Memory B cell (primary cell): ENCODE data around the gene HSD17B14.
"Not testable (repeated sequence)": the region's sequence is repeated elsewhere in the genome, so short reads cannot be mapped to it uniquely, and the experiment has no call there.

Experiments
- ATAC-seq: fragments of 150-1000 bp; cut with Tn5 transposase; 2 replicates; pipeline ENCODE4 v1.10.0; 2021; ENCODE audit warnings: low read depth, mild to moderate bottlenecking, moderate library complexity
- DNase-seq, 2 donors: peaks; one replicate each; pipeline ENCODE4 v3.0.0; 2022; ENCODE audit warnings: low spot score in 2 of 2
- H3K27ac Mint-ChIP-seq: one replicate; pipeline ENCODE4 v1.8.0; 2022; ENCODE audit warnings: mild to moderate bottlenecking, moderate library complexity, mixed read lengths
- H3K27me3 Mint-ChIP-seq: one replicate; pipeline ENCODE4 v1.8.0; 2022; ENCODE audit warnings: mixed read lengths
- H3K36me3 Mint-ChIP-seq: one replicate; pipeline ENCODE4 v1.8.0; 2022; ENCODE audit warnings: mild to moderate bottlenecking, mixed read lengths
- H3K4me1 Mint-ChIP-seq: one replicate; pipeline ENCODE4 v1.8.0; 2022; ENCODE audit warnings: mixed read lengths
- H3K4me3 Mint-ChIP-seq: one replicate; pipeline ENCODE4 v1.8.0; 2022; ENCODE audit warnings: mild to moderate bottlenecking, moderate library complexity, mixed read lengths
- H3K9me3 Mint-ChIP-seq: one replicate; pipeline ENCODE4 v1.8.0; 2022; ENCODE audit warnings: mixed read lengths

The HSD17B14 gene

GRCh38 chr19:48872182-48872883 lies 36.0 kb upstream of the HSD17B14 start, which contains the start of gene PPP1R15A:
PPP1R15A (plus strand) TSS chr19:48872421; CDS start chr19:48873234, 813 bp downstream.
- Mint-ChIP-seq H3K36me3 (peaks cover 23% of the 10 kb centered on the region), H3K27ac (peak within 1 kb of the TSS; percentile 100), H3K9me3 (no peaks in the 10 kb centered on the region), H3K27me3 (peaks cover 5% of the 10 kb centered on the region), H3K4me3 (peak within 1 kb of the TSS; percentile 95), H3K4me1 (peaks cover 35% of the 10 kb centered on the region)
- DNase-seq (peak; percentile 100), ATAC-seq (peak; percentile 41)

GRCh38 chr19:48871471-48872181 lies 35.3 kb upstream of the HSD17B14 start:
- H3K36me3 Mint-ChIP-seq, result peaks cover 22% of the 10 kb centered on the region
- ATAC-seq, DNase-seq, H3K27me3 Mint-ChIP-seq, H3K9me3 Mint-ChIP-seq: not testable (repeated sequence)
- peak overlapping the region; percentile 95 for H3K4me3 Mint-ChIP-seq
- H3K4me1 Mint-ChIP-seq, result peaks cover 37% of the 10 kb centered on the region
- peak overlapping the region; percentile 100 for H3K27ac Mint-ChIP-seq

- ATAC-seq (no peak), DNase-seq (no peak)
- peaks cover 32% of the 10 kb centered on the region for H3K4me1 Mint-ChIP-seq
- H3K4me3 Mint-ChIP-seq, result no peak overlapping the region
- peaks cover 6% of the 10 kb centered on the region for H3K27me3 Mint-ChIP-seq
- no peak overlapping the region for H3K27ac Mint-ChIP-seq
- H3K36me3 Mint-ChIP-seq, result peaks cover 18% of the 10 kb centered on the region
- no peaks in the 10 kb centered on the region for H3K9me3 Mint-ChIP-seq
Measured at GRCh38 chr19:48870048-48870447, 33.8 kb upstream of the HSD17B14 start.

GRCh38 chr19:48868114-48868886 lies 32.0 kb upstream of the HSD17B14 start, which contains the start of gene PLEKHA4:
PLEKHA4 (minus strand) TSS chr19:48868617; CDS start chr19:48867620, 997 bp downstream.
- DNase-seq, result no peak
- peaks cover 18% of the 10 kb centered on the region for H3K4me1 Mint-ChIP-seq

GRCh38 chr19:48867746-48868113 lies 31.4 kb upstream of the HSD17B14 start:
- no peak for ATAC-seq
- Mint-ChIP-seq H3K27ac (no peak overlapping the region), H3K36me3 (peaks cover 2% of the 10 kb centered on the region), H3K27me3 (peaks cover 8% of the 10 kb centered on the region), H3K4me1 (peaks cover 14% of the 10 kb centered on the region), H3K4me3 (no peak overlapping the region), H3K9me3 (no peaks in the 10 kb centered on the region)
- DNase-seq, result no peak

More at GRCh38 chr19:48868114-48868886, 32.0 kb upstream of the HSD17B14 start, which contains the start of gene PLEKHA4:
- peaks cover 8% of the 10 kb centered on the region for H3K27me3 Mint-ChIP-seq
- H3K4me3 Mint-ChIP-seq, result no peak within 1 kb of the TSS
- no peak within 1 kb of the TSS for H3K27ac Mint-ChIP-seq
- no peak for ATAC-seq
- peaks cover 6% of the 10 kb centered on the region for H3K36me3 Mint-ChIP-seq
- no peaks in the 10 kb centered on the region for H3K9me3 Mint-ChIP-seq

GRCh38 chr19:48867123-48867745 lies 30.9 kb upstream of the HSD17B14 start:
- H3K4me1 Mint-ChIP-seq, result peaks cover 12% of the 10 kb centered on the region
- no peak for DNase-seq
- ATAC-seq, result no peak
- no peaks in the 10 kb centered on the region for H3K36me3 Mint-ChIP-seq
- peaks cover 8% of the 10 kb centered on the region for H3K27me3 Mint-ChIP-seq
- no peak overlapping the region for H3K4me3 Mint-ChIP-seq
- no peak overlapping the region for H3K27ac Mint-ChIP-seq
- no peaks in the 10 kb centered on the region for H3K9me3 Mint-ChIP-seq

- H3K9me3 Mint-ChIP-seq, result no peaks in the 10 kb centered on the region
- DNase-seq (no peak), ATAC-seq (no peak)
- H3K27ac Mint-ChIP-seq, result no peak overlapping the region
- no peak overlapping the region for H3K4me3 Mint-ChIP-seq
- H3K4me1 Mint-ChIP-seq, result peaks cover 10% of the 10 kb centered on the region
- peaks cover 8% of the 10 kb centered on the region for H3K27me3 Mint-ChIP-seq
- H3K36me3 Mint-ChIP-seq, result no peaks in the 10 kb centered on the region
Measured at GRCh38 chr19:48866692-48867091, 30.4 kb upstream of the HSD17B14 start.

- Mint-ChIP-seq H3K27me3 (peaks cover 4% of the 10 kb centered on the region), H3K36me3 (no peaks in the 10 kb centered on the region), H3K9me3 (no peaks in the 10 kb centered on the region), H3K4me1 (peaks cover 13% of the 10 kb centered on the region), H3K27ac (no peak overlapping the region), H3K4me3 (no peak overlapping the region)
- no peak for ATAC-seq
- no peak for DNase-seq
Measured at GRCh38 chr19:48862827-48863226, 26.5 kb upstream of the HSD17B14 start.

- DNase-seq (no peak), ATAC-seq (no peak)
- Mint-ChIP-seq H3K9me3 (no peaks in the 10 kb centered on the region), H3K4me1 (peaks cover 7% of the 10 kb centered on the region), H3K36me3 (no peaks in the 10 kb centered on the region), H3K27ac (no peak overlapping the region), H3K4me3 (no peak overlapping the region), H3K27me3 (peaks cover 4% of the 10 kb centered on the region)
Measured at GRCh38 chr19:48861313-48861712, 25.0 kb upstream of the HSD17B14 start.

- Mint-ChIP-seq H3K4me3 (peak overlapping the region; percentile 90), H3K27ac (no peak overlapping the region), H3K27me3 (peaks cover 2% of the 10 kb centered on the region), H3K36me3 (no peaks in the 10 kb centered on the region), H3K4me1 (peaks cover 7% of the 10 kb centered on the region), H3K9me3 (no peaks in the 10 kb centered on the region)
- ATAC-seq (peak; percentile 23), DNase-seq (peak in 1 of 2 donors; percentile 28)
Measured at GRCh38 chr19:48859711-48860572, 23.7 kb upstream of the HSD17B14 start.

GRCh38 chr19:48858984-48859710 lies 22.9 kb upstream of the HSD17B14 start:
- H3K4me3 Mint-ChIP-seq, result peak overlapping the region; percentile 90
- DNase-seq (peak; percentile 63 to 76), ATAC-seq (peak; percentile 74)
- H3K36me3 Mint-ChIP-seq, result no peaks in the 10 kb centered on the region
- H3K27me3 Mint-ChIP-seq, result no peaks in the 10 kb centered on the region
- peak overlapping the region; percentile 62 for H3K27ac Mint-ChIP-seq
- H3K9me3 Mint-ChIP-seq, result no peaks in the 10 kb centered on the region
- H3K4me1 Mint-ChIP-seq, result peaks cover 7% of the 10 kb centered on the region

GRCh38 chr19:48856921-48857320 lies 20.6 kb upstream of the HSD17B14 start:
- no peaks in the 10 kb centered on the region for H3K36me3 Mint-ChIP-seq
- no peak overlapping the region for H3K27ac Mint-ChIP-seq
- H3K27me3 Mint-ChIP-seq, result no peaks in the 10 kb centered on the region
- peaks cover 7% of the 10 kb centered on the region for H3K4me1 Mint-ChIP-seq
- no peak for DNase-seq
- no peaks in the 10 kb centered on the region for H3K9me3 Mint-ChIP-seq
- no peak for ATAC-seq
- no peak overlapping the region for H3K4me3 Mint-ChIP-seq
